CD4-positive, alpha-beta T cell treated with Interleukin-17A for 1 hour (primary cell): ENCODE data around the gene LRIT3.
"Not testable (repeated sequence)": the region's sequence is repeated elsewhere in the genome, so short reads cannot be mapped to it uniquely, and the experiment has no call there.

Experiments
- DNase-seq: peaks from one replicate; pipeline ENCODE4 v3.0.0-alpha.2; 2020

LRIT3 gene

DNA sequence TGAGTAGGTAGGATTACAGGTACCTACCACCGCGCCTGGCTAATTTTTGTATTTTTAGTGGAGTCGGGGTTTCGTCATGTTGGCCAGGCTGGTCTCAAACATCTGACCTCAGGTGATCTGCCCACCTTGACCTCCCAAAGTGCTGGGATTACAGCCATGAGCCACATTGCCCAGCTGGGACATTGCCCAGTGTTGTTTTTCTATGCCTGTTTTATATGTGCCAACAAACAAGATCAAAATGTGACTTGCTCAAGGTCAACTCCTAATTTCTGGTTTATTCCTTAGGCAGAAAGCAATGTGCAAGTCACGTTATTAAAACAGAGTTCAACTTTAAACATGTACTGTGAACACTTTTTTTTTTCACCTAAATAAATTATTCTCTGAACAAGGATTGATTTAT lies 2.7 kb downstream of the LRIT3 start:
- DNase-seq = no peak

GRCh38 chr4:109859426-109860300 lies 11.8 kb downstream of the LRIT3 start:
- not testable (repeated sequence) for DNase-seq

DNA sequence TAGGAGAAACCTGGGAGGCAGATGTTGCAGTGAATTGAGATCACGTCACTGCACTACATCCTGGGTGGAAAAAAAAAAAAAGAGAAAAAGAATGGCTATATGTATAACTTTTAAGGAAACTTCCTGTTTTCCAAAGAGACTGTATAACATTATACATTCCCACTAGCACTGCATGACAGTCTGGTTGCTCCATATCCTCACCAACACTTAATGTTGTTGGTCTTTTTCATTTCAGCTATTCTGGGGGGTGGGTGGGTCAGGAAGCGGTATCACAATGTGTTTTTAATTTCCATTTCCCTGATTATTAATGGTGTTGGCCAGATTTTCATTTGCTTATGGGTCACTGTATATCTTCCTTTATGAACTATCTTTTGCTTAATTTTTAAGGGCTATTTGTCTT lies 13.4 kb downstream of the LRIT3 start:
- DNase-seq = no peak

DNA sequence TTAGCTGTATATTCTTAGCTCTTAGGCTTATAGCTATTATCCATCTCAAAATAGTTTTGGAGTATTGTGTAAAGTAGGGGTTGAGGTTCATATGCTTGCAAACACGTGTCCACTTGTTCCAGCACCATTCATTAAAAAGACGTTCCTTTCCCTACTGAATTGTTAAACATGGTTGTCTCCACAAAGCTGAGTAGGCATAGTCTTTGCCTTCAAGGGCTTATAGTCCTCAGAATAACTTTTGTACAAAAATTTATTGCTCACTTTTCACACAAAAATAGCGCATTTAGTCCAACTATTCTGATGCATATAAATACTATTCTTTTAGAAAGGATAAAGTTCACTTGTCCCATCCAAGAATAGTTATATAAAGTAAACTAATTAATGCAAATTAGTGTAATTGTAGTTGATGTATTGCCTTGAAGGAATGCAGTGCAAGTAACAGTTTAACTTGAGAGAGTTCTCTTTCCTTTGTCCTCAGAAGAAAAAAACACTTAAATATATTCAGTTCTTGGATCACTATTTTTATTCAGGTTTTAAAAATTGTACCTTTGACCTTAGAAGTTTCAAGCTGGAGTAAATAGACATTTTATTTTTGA lies 14.1 kb downstream of the LRIT3 start:
- DNase-seq = no peak

- DNase-seq = no peak
Measured at GRCh38 chr4:109864134-109864533, 16.2 kb downstream of the LRIT3 start.

DNA sequence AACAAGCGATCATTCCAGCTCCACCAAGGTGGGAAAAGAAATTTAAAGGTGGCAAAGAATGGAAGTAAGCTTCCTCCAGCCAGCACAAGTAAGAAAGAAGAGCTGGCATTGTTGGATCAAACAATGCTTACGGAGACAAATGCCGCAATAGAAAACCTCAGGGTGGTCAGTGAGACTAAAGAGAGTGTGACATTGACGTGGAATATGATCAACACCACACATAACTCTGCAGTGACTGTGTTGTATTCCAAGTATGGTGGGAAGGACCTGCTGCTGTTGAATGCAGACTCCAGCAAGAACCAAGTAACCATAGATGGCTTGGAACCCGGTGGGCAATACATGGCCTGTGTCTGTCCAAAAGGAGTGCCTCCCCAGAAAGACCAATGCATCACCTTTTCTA lies 22.2 kb downstream of the LRIT3 start:
- no peak for DNase-seq

DNA sequence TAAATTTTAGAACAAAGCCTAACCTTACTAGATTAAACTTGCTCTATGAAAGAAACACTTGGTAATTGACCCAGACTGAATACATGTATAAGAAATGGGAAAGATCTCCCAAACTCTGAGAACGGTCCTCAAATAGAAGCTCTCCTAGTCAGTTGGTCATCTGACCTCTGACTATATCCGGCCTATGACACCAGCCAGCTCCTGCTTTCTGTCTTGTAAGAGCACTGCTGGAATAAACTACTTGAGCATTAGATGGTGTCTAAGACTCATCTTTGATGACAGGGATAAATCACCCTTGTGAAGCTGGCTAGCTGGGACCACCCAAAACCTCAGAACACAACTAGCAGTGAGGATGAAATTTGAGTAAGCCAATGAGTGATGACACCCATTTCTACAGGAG lies 24.2 kb downstream of the LRIT3 start:
- DNase-seq = no peak

DNA sequence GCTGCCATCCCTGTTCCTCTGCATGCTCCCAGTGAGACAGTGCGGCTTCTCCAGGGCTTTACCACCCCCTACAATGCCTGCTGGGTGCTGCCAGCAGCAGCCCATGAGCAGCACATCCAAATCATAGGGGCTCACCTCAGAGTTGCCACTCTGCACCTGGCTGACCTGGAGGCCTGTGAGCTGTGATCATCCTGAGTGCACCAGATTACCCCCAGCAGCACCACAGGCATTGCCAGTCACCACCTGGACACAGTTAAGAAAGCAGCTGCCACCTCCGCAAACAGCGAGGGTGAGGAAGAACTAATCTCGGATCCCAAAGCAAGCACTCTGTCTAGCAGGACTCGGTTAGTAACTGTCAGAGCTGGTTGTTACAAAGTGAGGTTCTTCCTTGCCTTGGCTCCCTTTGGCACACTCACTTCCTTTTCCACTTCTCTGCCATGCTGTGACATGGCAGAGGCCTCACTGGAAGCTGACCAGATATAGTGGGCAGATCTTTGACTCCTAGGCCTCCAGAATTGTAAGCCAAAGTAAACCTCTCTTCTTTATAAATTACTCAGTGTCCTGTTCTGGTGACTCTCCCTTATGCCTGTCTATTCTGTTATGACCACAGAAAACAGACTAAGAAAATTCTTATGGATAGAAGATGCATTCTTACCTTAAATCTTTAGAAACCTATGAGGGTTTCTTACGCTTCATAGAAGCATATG lies 25.2 kb downstream of the LRIT3 start:
- DNase-seq = no peak

GRCh38 chr4:109873791-109874514 lies 26.0 kb downstream of the LRIT3 start:
- DNase-seq = no peak

DNA sequence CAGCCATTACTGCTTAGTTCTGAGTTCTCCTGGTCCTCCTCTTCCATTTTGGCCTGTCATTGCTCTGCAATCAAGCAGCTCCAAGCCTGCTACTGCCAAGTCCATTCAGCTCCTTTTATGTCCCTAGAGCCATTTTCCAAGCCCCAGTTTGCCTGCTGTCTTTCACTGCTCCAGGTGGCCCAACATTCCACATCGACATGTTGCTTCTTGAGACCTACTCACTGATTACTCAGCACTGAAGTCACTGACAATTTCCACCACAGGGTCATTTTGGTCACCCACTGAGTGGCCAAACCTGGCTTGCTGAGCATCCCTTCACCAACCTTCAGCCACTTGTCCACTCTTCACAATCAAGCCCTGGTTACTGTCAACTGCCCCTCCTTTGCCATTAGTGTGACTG lies 27.2 kb downstream of the LRIT3 start:
- no peak for DNase-seq

GRCh38 chr4:109875553-109875952 lies 27.6 kb downstream of the LRIT3 start:
- DNase-seq = not testable (repeated sequence)

DNA sequence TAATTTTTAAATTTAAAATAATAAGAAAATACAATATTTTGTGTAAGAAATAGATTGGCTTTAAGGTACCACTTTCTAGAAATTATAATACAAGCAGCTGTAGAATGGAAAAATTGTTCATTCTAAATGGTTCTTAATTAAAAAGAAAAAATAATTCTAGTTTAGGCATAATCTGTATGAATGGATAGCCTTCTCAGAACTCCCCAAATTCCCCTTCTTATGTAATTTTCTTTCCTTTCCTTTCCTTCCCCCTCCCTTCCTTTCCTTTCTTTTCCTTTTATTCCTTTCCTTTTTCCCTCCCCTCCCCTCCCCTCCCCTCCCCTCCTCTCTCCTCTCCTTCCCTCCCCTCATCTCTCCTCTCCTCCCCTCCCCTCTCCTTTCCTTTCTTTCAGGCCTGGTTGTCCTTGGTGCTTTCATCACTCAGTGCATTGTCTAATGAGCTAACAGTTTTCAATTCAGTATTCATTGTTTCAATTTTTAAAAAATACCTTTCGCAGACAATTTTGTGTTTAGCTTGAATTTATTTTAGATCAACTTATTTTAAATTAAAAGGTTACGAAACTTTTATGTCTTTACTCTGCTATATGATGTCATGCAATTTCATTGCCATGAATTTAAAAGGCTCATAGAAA lies 28.8 kb downstream of the LRIT3 start:
- DNase-seq = no peak

- DNase-seq = no peak
Measured at GRCh38 chr4:109877400-109877799, 29.5 kb downstream of the LRIT3 start.

DNA sequence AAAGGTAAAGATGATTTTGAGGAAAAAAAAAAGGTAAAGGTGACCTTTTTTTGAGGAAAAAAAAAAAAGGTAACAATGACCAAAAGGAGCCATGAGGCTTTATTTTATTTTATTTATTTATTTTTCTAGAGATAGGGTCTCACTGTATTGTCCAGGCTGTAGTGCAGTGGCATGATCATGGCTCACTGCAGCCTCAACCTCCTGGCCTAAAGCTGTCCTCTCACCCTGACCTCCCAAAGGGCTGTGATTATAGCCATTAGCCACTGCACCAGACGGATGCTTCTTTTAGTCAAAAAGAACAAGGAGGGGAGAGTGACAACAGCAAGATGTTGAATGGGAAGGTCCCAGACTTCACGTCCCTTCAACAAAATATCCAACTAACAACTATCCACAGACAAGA lies 30.4 kb downstream of the LRIT3 start:
- DNase-seq = no peak

DNA sequence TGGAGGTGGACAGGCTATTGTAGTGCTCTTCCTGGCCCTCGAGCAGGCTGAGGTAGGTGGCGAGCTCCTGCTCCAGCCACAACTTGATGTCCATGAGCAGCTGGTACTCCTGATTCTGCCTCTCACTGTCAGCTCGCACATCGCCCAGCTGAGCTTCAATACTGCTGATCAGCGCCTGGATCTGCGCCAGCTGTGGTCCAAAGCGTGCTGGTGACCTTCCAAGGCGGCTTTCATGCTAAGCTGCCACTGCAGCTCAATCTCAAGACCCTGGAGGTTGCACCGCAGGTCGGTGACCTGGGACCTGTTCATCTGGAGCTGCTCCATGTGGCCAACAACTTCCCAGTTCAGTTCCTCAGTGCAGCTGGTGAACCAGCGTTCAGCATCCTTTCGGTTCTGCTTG lies 31.2 kb downstream of the LRIT3 start:
- DNase-seq = no peak

DNA sequence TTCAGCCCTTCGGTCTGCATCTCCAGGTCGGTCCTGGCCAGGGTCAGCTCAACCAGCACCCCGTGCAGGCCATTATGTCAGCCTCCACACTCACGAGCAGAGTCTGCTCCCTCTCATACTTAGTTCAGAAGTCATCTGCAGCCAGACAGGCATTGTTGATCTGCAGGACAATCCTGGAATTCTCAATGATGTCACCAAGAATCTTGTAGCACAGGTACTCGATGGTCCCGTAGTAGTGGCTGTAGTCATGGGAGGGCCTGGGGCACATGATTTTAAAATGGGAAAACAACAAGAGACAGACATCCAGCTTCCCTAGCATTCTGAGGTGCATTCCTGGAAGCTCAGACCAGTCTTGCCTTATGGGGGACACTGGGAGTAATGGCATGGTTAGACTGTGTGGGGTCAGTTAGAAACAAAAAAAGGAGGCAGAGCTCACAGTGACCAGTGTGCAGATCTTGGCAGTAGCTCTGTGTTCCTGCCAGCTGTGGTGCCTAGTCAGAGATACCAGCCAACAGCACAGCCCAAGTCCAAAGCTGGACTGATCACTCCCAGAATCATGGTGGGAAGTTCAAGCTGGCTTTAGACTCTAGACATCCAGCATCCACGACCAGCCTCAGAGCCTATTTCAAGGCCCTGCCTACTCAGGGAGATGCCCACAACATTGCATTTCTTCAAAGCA lies 31.9 kb downstream of the LRIT3 start:
- no peak for DNase-seq

DNA sequence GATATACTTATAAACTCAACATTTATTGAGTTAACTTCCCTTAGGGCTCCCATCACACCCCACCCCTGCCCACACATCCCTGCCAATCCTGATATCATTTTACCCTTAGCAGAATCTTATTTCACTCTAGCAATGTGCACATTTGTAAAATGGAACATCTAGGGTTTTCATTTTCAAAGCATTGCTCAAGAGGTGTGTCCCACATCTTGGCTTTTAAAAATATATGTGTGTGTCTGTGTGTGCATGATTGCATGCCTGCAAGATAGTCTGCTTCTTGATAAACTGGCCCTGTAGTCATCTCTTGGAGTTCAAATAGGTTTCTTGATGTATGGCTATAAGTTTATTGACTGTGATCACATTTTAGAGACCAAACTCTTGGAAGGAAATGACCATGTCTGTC lies 38.4 kb downstream of the LRIT3 start:
- DNase-seq = no peak

DNA sequence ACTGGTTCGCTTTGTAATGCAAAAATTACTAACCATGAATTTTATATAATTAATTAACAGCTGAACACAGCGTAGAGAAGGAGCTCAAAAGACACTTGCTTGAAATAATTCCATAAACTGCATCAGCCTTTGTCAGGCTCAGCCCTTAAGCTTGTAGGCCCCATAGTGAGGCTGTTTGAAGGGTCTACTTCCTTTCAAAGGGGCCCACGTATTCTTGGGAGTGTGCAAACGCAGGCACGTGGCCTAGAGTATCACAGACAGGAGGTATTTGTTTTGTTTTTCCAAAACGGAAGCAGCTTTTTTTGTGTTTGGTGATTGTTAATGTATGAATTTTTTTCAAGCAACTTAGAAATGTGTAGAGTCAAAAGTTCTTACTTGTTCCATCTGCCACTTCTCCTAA lies 39.2 kb downstream of the LRIT3 start:
- no peak for DNase-seq

DNA sequence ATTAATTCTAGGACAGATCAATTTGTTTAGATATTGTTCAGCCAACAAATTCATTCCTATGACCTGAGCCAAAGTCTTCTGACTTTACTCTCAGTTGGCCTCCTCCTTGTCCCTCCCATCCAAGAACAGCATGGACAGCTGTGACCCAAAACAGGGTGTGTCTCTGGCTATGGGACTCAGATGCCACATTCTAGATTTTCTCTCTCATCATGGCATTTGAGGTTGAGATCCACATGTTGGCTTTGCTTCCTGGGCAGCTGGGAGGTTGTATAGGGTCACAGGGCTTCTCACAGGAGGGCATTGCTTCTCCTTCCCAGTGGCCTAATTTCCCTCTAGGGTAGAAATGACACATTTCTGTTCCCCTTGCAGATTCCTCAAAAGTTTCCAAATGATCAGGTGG lies 42.2 kb downstream of the LRIT3 start:
- DNase-seq = no peak

GRCh38 chr4:109902559-109903251 lies 54.8 kb downstream of the LRIT3 start:
- DNase-seq = no peak

- DNase-seq = no peak
Measured at GRCh38 chr4:109908731-109909130, 60.8 kb downstream of the LRIT3 start.

DNA sequence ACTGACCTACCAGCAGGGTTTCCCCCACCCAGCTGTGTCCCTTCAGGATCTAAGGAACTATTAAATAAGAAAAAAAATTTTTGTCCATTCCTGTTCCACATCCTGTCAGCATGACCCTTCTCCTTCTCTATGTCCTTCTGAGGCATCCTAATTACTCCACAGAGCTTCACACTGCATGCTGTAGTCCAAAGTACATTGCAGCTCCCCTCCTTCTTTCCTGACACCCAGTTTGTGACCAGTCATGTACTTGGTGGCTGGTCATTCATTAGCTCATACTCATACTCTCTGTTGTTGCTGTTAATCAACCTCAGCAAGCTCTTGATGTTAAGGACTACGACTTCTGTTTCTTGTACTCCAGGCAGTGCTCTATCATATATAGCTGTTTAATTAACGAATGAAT lies 62.3 kb downstream of the LRIT3 start:
- no peak for DNase-seq
